ENCODE results near the gene MYBPC2.

Gene MYBPC2

GRCh38 chr19:50480281-50481111 lies 47.8 kb downstream of the MYBPC2 start:
- DNase-seq, result no peak
- TF ChIP-seq GATA1 (IDR thresholded peaks at IDR 0.05; ENCODE audit: low read depth, low read length) (no peak), POLR2A (IDR thresholded peaks at IDR 0.05; ENCODE audit: low read length) (no peak)

- no peak for TF ChIP-seq GATA1 (IDR thresholded peaks at IDR 0.05; ENCODE audit: low read depth, low read length)
- no peak for TF ChIP-seq POLR2A (IDR thresholded peaks at IDR 0.05; ENCODE audit: low read length)
Observed at GRCh38 chr19:50481351-50482149, 48.9 kb downstream of the MYBPC2 start.

GRCh38 chr19:50482271-50482855 lies 49.7 kb downstream of the MYBPC2 start:
- DNase-seq, result no peak
- no peak for TF ChIP-seq POLR2A (IDR thresholded peaks at IDR 0.05; ENCODE audit: low read length)
- TF ChIP-seq GATA1 (IDR thresholded peaks at IDR 0.05; ENCODE audit: low read depth, low read length), result no peak

More at GRCh38 chr19:50481351-50482149, 48.9 kb downstream of the MYBPC2 start:
- no peak for DNase-seq

- TF ChIP-seq GATA1 (IDR thresholded peaks at IDR 0.05; ENCODE audit: low read depth, low read length), result no peak
- no peak for TF ChIP-seq POLR2A (IDR thresholded peaks at IDR 0.05; ENCODE audit: low read length)
- no peak for DNase-seq
Observed at GRCh38 chr19:50482916-50483315, 50.2 kb downstream of the MYBPC2 start.

GRCh38 chr19:50485284-50485955 lies 52.7 kb downstream of the MYBPC2 start:
- no peak for TF ChIP-seq GATA1 (IDR thresholded peaks at IDR 0.05; ENCODE audit: low read depth, low read length)
- TF ChIP-seq POLR2A (IDR thresholded peaks at IDR 0.05; ENCODE audit: low read length), result no peak
- no peak for DNase-seq

GRCh38 chr19:50486823-50487515 lies 54.3 kb downstream of the MYBPC2 start:
- TF ChIP-seq GATA1 (IDR thresholded peaks at IDR 0.05; ENCODE audit: low read depth, low read length) (no peak), POLR2A (IDR thresholded peaks at IDR 0.05; ENCODE audit: low read length) (no peak)
- peak; percentile 75 to 84 for DNase-seq

- TF ChIP-seq POLR2A (IDR thresholded peaks at IDR 0.05; ENCODE audit: low read length), result no peak
- TF ChIP-seq GATA1 (IDR thresholded peaks at IDR 0.05; ENCODE audit: low read depth, low read length), result no peak
- no peak for DNase-seq
Observed at GRCh38 chr19:50488389-50489194, 55.9 kb downstream of the MYBPC2 start.

GRCh38 chr19:50489461-50490011 lies 56.8 kb downstream of the MYBPC2 start:
- TF ChIP-seq GATA1 (IDR thresholded peaks at IDR 0.05; ENCODE audit: low read depth, low read length) (no peak), POLR2A (IDR thresholded peaks at IDR 0.05; ENCODE audit: low read length) (no peak)

GRCh38 chr19:50490411-50490811 lies 57.7 kb downstream of the MYBPC2 start:
- no peak for TF ChIP-seq GATA1 (IDR thresholded peaks at IDR 0.05; ENCODE audit: low read depth, low read length)
- no peak for TF ChIP-seq POLR2A (IDR thresholded peaks at IDR 0.05; ENCODE audit: low read length)
- DNase-seq, result no peak

More at GRCh38 chr19:50489461-50490011, 56.8 kb downstream of the MYBPC2 start:
- no peak for DNase-seq

GRCh38 chr19:50490991-50491472 lies 58.3 kb downstream of the MYBPC2 start:
- no peak for DNase-seq
- TF ChIP-seq POLR2A (IDR thresholded peaks at IDR 0.05; ENCODE audit: low read length) (no peak), GATA1 (IDR thresholded peaks at IDR 0.05; ENCODE audit: low read depth, low read length) (no peak)

GRCh38 chr19:50492303-50493052 lies 59.8 kb downstream of the MYBPC2 start:
- no peak for DNase-seq
- TF ChIP-seq POLR2A (IDR thresholded peaks at IDR 0.05; ENCODE audit: low read length), result no peak
- no peak for TF ChIP-seq GATA1 (IDR thresholded peaks at IDR 0.05; ENCODE audit: low read depth, low read length)
